Suppressor macrophage treated with lipopolysaccharide for 4 hours (primary cell): ENCODE measurements around the gene SERF2.
"Not testable (repeated sequence)": the region's sequence is repeated elsewhere in the genome, so short reads cannot be mapped to it uniquely, and the experiment has no call there.

ENCODE experiments used
- DNase-seq: peaks from one replicate; pipeline ENCODE4 v3.0.0-alpha.2; 2020

SERF2 gene

DNA sequence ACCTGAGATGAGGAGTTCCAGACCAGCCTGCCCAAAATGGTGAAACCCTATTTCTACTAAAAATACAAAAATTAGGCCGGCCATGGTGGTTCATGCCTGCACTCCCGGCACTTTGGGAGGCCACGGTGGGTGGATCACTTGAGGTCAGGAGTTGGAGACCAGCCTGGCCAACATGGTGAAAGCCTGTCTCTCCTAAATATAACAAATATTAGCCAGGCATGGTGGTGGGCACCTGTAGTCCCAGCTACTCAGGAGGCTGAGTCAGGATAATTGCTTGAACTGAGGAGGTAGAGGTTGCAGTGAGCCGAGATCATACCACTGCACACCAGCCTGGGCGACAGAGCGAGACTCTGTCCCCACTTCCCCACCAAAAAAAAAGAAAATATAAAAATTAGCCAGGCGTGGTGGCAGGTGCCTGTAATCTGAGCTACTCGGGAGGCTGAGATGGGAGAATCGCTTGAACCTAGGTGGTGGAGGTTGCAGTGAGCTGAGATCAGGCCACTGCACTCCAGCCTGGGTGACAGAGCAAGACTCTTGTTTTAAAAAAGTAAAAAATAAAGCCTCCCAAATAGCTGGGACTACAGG is 38.7 kb downstream of the SERF2 start:
- not testable (repeated sequence) for DNase-seq

DNA sequence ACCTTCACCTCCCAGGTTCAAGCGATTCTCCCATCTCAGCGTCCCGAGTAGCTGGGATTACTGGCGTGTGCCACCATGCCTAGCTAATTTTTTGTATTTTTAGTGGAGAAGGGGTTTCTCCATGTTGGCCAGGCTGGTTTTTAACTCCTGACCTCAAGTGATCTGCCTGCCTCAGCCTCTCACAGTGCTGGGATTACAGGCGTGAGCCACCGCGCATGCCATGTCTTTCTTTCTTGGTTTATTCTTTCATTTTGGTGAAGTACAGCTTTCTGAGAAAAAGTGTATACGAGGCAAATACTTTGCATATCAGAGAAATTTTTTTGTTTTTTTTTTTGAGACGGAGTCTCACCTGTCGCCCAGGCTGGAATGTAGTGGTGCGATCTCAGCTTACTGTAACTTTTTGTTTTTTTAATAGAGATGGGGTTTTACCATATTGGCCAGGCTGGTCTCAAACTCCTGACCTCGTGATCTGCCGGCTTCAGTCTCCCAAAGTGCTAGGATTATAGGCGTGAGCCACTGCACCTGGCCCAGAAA is 39.5 kb downstream of the SERF2 start:
- DNase-seq: not testable (repeated sequence)

DNA sequence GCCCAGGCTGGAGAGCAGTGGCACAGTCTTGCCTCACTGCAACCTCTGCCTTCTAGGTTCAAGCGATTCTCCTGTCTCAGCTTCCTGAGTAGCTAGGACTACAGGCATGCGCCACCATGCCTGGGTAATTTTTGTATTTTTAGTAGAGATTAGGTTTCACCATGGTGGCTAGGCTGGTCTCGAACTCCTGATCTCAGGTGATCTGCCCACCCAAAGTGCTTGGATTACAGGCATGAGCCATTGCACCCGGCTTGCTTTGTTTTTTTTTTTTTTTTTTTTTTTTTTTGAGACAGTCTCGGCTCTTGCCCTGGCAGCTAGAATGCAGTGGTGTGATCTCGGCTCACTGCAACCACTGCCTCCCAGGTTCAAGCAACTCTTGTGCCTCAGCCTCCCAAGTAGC is 40.4 kb downstream of the SERF2 start:
- not testable (repeated sequence) for DNase-seq

DNA sequence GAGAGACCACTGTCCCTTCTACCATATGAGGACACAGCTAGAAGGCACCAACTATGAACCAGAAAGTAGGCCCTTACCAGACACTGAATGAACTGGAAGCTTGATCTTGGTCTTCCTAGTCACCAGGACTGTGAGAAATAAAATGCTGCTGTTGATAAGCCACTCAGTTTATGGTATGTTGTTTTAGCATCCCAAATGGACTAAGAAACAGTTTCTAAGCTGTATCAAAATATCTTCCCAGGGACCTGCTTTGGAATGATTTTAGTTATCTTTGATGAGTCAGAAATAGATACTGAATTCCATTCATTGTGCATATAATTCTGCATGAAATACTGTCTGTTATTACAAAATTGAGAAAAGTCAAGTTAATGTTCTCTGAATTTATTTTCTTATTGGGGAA is 53.3 kb downstream of the SERF2 start:
- no peak for DNase-seq
